ENCODE data around the gene DISP1.

The DISP1 gene

GRCh38 chr1:222813866-222814535 is 838 bp upstream of the DISP1 start:
- H3K27me3 Mint-ChIP-seq, result peaks cover 9% of the 10 kb centered on the region
- DNase-seq, result no peak
- H3K27ac Mint-ChIP-seq, result no peak overlapping the region
- H3K4me1 Mint-ChIP-seq, result peaks cover 22% of the 10 kb centered on the region
- H3K4me3 Mint-ChIP-seq, result peak overlapping the region; percentile 79
- CTCF ChIA-PET, result no interaction called here
- H3K9me3 Mint-ChIP-seq, result no peaks in the 10 kb centered on the region
- no peaks in the 10 kb centered on the region for H3K36me3 Mint-ChIP-seq

GRCh38 chr1:222815440-222815765 is 564 bp downstream of the DISP1 start:
- Mint-ChIP-seq H3K27me3 (peaks cover 9% of the 10 kb centered on the region), H3K4me1 (peaks cover 22% of the 10 kb centered on the region), H3K36me3 (no peaks in the 10 kb centered on the region), H3K9me3 (no peaks in the 10 kb centered on the region), H3K4me3 (peak overlapping the region; percentile 79), H3K27ac (peak overlapping the region; percentile 84)
- no peak for DNase-seq
- CTCF ChIA-PET, result no interaction called here

- Mint-ChIP-seq H3K4me3 (no peak overlapping the region), H3K27ac (no peak overlapping the region), H3K4me1 (peaks cover 22% of the 10 kb centered on the region), H3K9me3 (no peaks in the 10 kb centered on the region), H3K36me3 (no peaks in the 10 kb centered on the region), H3K27me3 (no peaks in the 10 kb centered on the region)
- CTCF ChIA-PET, result no interaction called here
- DNase-seq, result no peak
Measured at GRCh38 chr1:222817529-222817928, 2.7 kb downstream of the DISP1 start.

GRCh38 chr1:222818171-222818570 is 3.3 kb downstream of the DISP1 start:
- CTCF ChIA-PET, result interaction anchor here (0.7 kb wide), 1 partner anchor 16 kb away, joined by 3 read pairs; no protein-coding TSS in a partner anchor
- no peak overlapping the region for H3K27ac Mint-ChIP-seq
- peaks cover 22% of the 10 kb centered on the region for H3K4me1 Mint-ChIP-seq
- no peaks in the 10 kb centered on the region for H3K36me3 Mint-ChIP-seq
- no peak for DNase-seq
- no peaks in the 10 kb centered on the region for H3K27me3 Mint-ChIP-seq
- no peak overlapping the region for H3K4me3 Mint-ChIP-seq
- H3K9me3 Mint-ChIP-seq, result no peaks in the 10 kb centered on the region

GRCh38 chr1:222820171-222820712 is 5.4 kb downstream of the DISP1 start:
- no peak overlapping the region for H3K27ac Mint-ChIP-seq
- no peaks in the 10 kb centered on the region for H3K9me3 Mint-ChIP-seq
- no peaks in the 10 kb centered on the region for H3K36me3 Mint-ChIP-seq
- peaks cover 12% of the 10 kb centered on the region for H3K4me1 Mint-ChIP-seq
- no peak for DNase-seq
- CTCF ChIA-PET, result no interaction called here
- H3K4me3 Mint-ChIP-seq, result no peak overlapping the region
- no peaks in the 10 kb centered on the region for H3K27me3 Mint-ChIP-seq

- Mint-ChIP-seq H3K27me3 (no peaks in the 10 kb centered on the region), H3K36me3 (no peaks in the 10 kb centered on the region), H3K9me3 (no peaks in the 10 kb centered on the region), H3K4me3 (no peak overlapping the region), H3K27ac (no peak overlapping the region), H3K4me1 (peaks cover 3% of the 10 kb centered on the region)
- no peak for DNase-seq
- CTCF ChIA-PET, result no interaction called here
Measured at GRCh38 chr1:222821239-222821638, 6.4 kb downstream of the DISP1 start.

- H3K4me3 Mint-ChIP-seq, result no peak overlapping the region
- CTCF ChIA-PET, result no interaction called here
Measured at GRCh38 chr1:222823695-222824094, 8.9 kb downstream of the DISP1 start.

GRCh38 chr1:222824641-222825040 is 9.8 kb downstream of the DISP1 start:
- no peaks in the 10 kb centered on the region for H3K9me3 Mint-ChIP-seq
- H3K4me3 Mint-ChIP-seq, result no peak overlapping the region
- no peaks in the 10 kb centered on the region for H3K4me1 Mint-ChIP-seq
- no peaks in the 10 kb centered on the region for H3K36me3 Mint-ChIP-seq
- no peak for DNase-seq
- CTCF ChIA-PET, result no interaction called here
- H3K27me3 Mint-ChIP-seq, result no peaks in the 10 kb centered on the region
- H3K27ac Mint-ChIP-seq, result no peak overlapping the region

More at GRCh38 chr1:222823695-222824094, 8.9 kb downstream of the DISP1 start:
- no peaks in the 10 kb centered on the region for H3K36me3 Mint-ChIP-seq
- H3K9me3 Mint-ChIP-seq, result no peaks in the 10 kb centered on the region
- H3K4me1 Mint-ChIP-seq, result no peaks in the 10 kb centered on the region
- H3K27me3 Mint-ChIP-seq, result no peaks in the 10 kb centered on the region
- DNase-seq, result no peak
- no peak overlapping the region for H3K27ac Mint-ChIP-seq

GRCh38 chr1:222828939-222829338 is 14.1 kb downstream of the DISP1 start:
- no peak overlapping the region for H3K27ac Mint-ChIP-seq
- no peak for DNase-seq
- H3K27me3 Mint-ChIP-seq, result no peaks in the 10 kb centered on the region
- no peaks in the 10 kb centered on the region for H3K4me1 Mint-ChIP-seq
- H3K4me3 Mint-ChIP-seq, result no peak overlapping the region
- no peaks in the 10 kb centered on the region for H3K9me3 Mint-ChIP-seq
- CTCF ChIA-PET, result no interaction called here
- H3K36me3 Mint-ChIP-seq, result no peaks in the 10 kb centered on the region

GRCh38 chr1:222829868-222830267 is 15.0 kb downstream of the DISP1 start:
- H3K36me3 Mint-ChIP-seq, result no peaks in the 10 kb centered on the region
- H3K27ac Mint-ChIP-seq, result no peak overlapping the region
- no peaks in the 10 kb centered on the region for H3K4me1 Mint-ChIP-seq
- no peaks in the 10 kb centered on the region for H3K27me3 Mint-ChIP-seq
- CTCF ChIA-PET, result no interaction called here
- no peaks in the 10 kb centered on the region for H3K9me3 Mint-ChIP-seq
- no peak overlapping the region for H3K4me3 Mint-ChIP-seq
- no peak for DNase-seq

GRCh38 chr1:222833356-222833876 is 18.6 kb downstream of the DISP1 start:
- H3K36me3 Mint-ChIP-seq, result peaks cover 2% of the 10 kb centered on the region
- H3K4me1 Mint-ChIP-seq, result no peaks in the 10 kb centered on the region
- CTCF ChIA-PET, result interaction anchor here (0.6 kb wide), 1 partner anchor 80 kb away, joined by 7 read pairs; no protein-coding TSS in a partner anchor
- no peak overlapping the region for H3K4me3 Mint-ChIP-seq
- no peaks in the 10 kb centered on the region for H3K9me3 Mint-ChIP-seq
- no peak overlapping the region for H3K27ac Mint-ChIP-seq
- DNase-seq, result no peak
- no peaks in the 10 kb centered on the region for H3K27me3 Mint-ChIP-seq

GRCh38 chr1:222843469-222844410 is 28.9 kb downstream of the DISP1 start:
- CTCF ChIA-PET, result no interaction called here

GRCh38 chr1:222844411-222844779 is 29.6 kb downstream of the DISP1 start:
- Mint-ChIP-seq H3K4me1 (no peaks in the 10 kb centered on the region), H3K27me3 (no peaks in the 10 kb centered on the region), H3K36me3 (no peaks in the 10 kb centered on the region), H3K9me3 (no peaks in the 10 kb centered on the region), H3K4me3 (no peak overlapping the region), H3K27ac (no peak overlapping the region)
- CTCF ChIA-PET, result no interaction called here
- no peak for DNase-seq

More at GRCh38 chr1:222843469-222844410, 28.9 kb downstream of the DISP1 start:
- no peaks in the 10 kb centered on the region for H3K4me1 Mint-ChIP-seq
- H3K4me3 Mint-ChIP-seq, result no peak overlapping the region
- H3K36me3 Mint-ChIP-seq, result no peaks in the 10 kb centered on the region
- no peak for DNase-seq
- H3K9me3 Mint-ChIP-seq, result no peaks in the 10 kb centered on the region
- no peak overlapping the region for H3K27ac Mint-ChIP-seq
- H3K27me3 Mint-ChIP-seq, result no peaks in the 10 kb centered on the region

- no peaks in the 10 kb centered on the region for H3K9me3 Mint-ChIP-seq
- H3K27ac Mint-ChIP-seq, result no peak overlapping the region
- no peak for DNase-seq
- no peaks in the 10 kb centered on the region for H3K4me1 Mint-ChIP-seq
- no peak overlapping the region for H3K4me3 Mint-ChIP-seq
- CTCF ChIA-PET, result no interaction called here
- H3K36me3 Mint-ChIP-seq, result no peaks in the 10 kb centered on the region
- H3K27me3 Mint-ChIP-seq, result no peaks in the 10 kb centered on the region
Measured at GRCh38 chr1:222845763-222846162, 30.9 kb downstream of the DISP1 start.
